Colonic mucosa (tissue), 4 donors: ENCODE measurements around the gene TRIM66. TPM values are rescaled to one million over a fixed set of nuclear protein-coding genes. Genes with fewer than 3 reads are reported as not detected.

ENCODE experiments used
- DNase-seq: peaks from one replicate; pipeline ENCODE4 v3.0.0-alpha.2; 2020
- H3K27ac ChIP-seq: fragments of 200-600 bp; one replicate; pipeline ENCODE4 v1.8.0; 2021
- H3K27me3 ChIP-seq: fragments of 200-600 bp; one replicate; pipeline ENCODE4 v1.8.0; 2021
- H3K36me3 ChIP-seq: fragments of 200-600 bp; one replicate; pipeline ENCODE4 v1.8.0; 2021
- H3K4me1 ChIP-seq: fragments of 200-600 bp; one replicate; pipeline ENCODE4 v1.8.0; 2021; ENCODE audit warnings: mild to moderate bottlenecking
- H3K4me3 ChIP-seq: fragments of 200-600 bp; one replicate; pipeline ENCODE4 v1.8.0; 2021
- H3K9ac ChIP-seq, 2 donors: one replicate each; pipeline ENCODE4 v1.7.0; 2013; ENCODE audit warnings: control low read depth in 2 of 2, low read depth in 2 of 2, low read length in 2 of 2
- H3K9me3 ChIP-seq: fragments of 200-600 bp; one replicate; pipeline ENCODE4 v1.8.0; 2021
- intact Hi-C: fragments of 100-400 bp; cut with DNase I; formaldehyde crosslinking; loops from one replicate; pipeline ENCODE4 v1.14.1; 2022
- total RNA-seq, 2 donors: library from RNA; stranded (reverse); fragmentation: NEBNext Ultra II Directional in 1 of 2; extraction: Animal tissue kit (Norgen Biotek cat#: 25700) in 1 of 2; gene quantifications; one replicate each; pipeline ENCODE4 v1.2.1, GENCODE V29; 2021
- TF ChIP-seq, protein P1 (sequence below): fragments of 200-600 bp; IDR thresholded peaks from one replicate; pipeline ENCODE4 v1.8.0; 2022; ENCODE audit warnings: antibody characterized with exemption, mild to moderate bottlenecking
- donor health status: healthy.
- donor health status: DM: no; HTN: no; CAD: no.
- donor health status: DM: no; HTN: no; CAD: no.

TRIM66 gene, protein sequence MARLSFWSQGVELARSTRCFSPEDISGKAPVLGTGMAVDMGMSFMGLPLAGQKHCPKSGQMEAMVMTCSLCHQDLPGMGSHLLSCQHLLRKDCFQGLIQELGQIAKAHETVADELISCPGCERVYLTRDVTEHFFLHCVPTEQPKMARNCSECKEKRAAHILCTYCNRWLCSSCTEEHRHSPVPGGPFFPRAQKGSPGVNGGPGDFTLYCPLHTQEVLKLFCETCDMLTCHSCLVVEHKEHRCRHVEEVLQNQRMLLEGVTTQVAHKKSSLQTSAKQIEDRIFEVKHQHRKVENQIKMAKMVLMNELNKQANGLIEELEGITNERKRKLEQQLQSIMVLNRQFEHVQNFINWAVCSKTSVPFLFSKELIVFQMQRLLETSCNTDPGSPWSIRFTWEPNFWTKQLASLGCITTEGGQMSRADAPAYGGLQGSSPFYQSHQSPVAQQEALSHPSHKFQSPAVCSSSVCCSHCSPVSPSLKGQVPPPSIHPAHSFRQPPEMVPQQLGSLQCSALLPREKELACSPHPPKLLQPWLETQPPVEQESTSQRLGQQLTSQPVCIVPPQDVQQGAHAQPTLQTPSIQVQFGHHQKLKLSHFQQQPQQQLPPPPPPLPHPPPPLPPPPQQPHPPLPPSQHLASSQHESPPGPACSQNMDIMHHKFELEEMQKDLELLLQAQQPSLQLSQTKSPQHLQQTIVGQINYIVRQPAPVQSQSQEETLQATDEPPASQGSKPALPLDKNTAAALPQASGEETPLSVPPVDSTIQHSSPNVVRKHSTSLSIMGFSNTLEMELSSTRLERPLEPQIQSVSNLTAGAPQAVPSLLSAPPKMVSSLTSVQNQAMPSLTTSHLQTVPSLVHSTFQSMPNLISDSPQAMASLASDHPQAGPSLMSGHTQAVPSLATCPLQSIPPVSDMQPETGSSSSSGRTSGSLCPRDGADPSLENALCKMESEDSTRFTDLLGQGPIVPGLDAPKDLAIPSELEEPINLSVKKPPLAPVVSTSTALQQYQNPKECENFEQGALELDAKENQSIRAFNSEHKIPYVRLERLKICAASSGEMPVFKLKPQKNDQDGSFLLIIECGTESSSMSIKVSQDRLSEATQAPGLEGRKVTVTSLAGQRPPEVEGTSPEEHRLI (N-terminal part only)
- 10 to 100 TPM in 1 of 2 donors, 1 to 10 TPM in 1; 5.9 to 10.6 TPM for total RNA-seq

DNA sequence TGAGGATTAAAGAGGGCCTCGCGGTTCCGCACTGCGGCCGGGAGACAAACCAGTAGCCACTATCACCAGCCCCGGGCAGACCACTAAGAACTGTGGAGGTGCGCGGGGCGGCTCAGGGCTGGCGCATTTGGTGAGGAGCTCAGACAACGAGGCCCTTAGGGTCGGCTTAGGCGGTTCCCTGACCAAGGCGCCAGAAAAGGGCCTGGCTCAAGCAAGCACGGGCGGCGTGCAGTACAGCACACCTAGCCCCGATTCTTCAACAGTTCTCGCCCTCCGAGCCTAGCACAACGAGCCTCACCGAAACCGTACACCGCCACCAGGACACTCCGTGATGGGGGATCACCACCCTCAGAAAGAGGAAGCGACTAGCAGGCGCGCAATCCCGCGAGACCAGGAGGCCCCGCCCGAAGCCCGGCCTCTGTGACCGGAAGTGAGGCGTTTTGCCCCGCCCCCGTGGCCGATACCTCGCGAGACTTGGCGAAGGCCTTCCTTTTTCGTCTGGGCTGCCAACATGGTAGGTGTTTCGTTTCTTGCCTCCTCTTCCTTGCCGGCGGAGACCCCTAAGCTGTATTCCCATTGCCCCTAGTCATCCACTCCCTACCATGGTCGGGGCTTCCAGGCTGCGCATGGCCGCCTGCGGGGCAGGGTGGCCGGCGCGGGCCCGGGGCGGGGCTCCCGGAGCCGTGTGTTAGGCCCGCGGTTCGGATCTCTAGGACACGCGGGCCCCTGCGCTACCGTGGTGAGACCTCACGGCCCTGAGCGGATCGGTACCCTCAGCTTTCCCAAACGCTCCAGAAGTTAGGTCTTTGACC lies at the start of gene TRIM66, which contains the start of gene RPL27A:
Gene TRIM66 (minus strand): TSS at position 363 of the 812 bp plus-strand sequence. CDS start 10,391 bp downstream, outside the sequence.
Gene RPL27A (plus strand): TSS at position 490 of the 812 bp plus-strand sequence. CDS start 22 bp downstream, at position 512.
- TF ChIP-seq, protein P1, sequence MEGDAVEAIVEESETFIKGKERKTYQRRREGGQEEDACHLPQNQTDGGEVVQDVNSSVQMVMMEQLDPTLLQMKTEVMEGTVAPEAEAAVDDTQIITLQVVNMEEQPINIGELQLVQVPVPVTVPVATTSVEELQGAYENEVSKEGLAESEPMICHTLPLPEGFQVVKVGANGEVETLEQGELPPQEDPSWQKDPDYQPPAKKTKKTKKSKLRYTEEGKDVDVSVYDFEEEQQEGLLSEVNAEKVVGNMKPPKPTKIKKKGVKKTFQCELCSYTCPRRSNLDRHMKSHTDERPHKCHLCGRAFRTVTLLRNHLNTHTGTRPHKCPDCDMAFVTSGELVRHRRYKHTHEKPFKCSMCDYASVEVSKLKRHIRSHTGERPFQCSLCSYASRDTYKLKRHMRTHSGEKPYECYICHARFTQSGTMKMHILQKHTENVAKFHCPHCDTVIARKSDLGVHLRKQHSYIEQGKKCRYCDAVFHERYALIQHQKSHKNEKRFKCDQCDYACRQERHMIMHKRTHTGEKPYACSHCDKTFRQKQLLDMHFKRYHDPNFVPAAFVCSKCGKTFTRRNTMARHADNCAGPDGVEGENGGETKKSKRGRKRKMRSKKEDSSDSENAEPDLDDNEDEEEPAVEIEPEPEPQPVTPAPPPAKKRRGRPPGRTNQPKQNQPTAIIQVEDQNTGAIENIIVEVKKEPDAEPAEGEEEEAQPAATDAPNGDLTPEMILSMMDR = no peak
- DNase-seq = peak; percentile 99
- Histone ChIP-seq H3K27me3 (no peaks in the 10 kb centered on the region), H3K9ac (peak within 1 kb of the TSS; percentile 99), H3K27ac (peak within 1 kb of the TSS; percentile 99), H3K4me1 (peaks cover 16% of the 10 kb centered on the region), H3K9me3 (no peaks in the 10 kb centered on the region), H3K4me3 (peak within 1 kb of the TSS; percentile 76), H3K36me3 (peaks cover 12% of the 10 kb centered on the region)
- intact Hi-C loops = loop anchor here (2.0 kb wide), 1 partner anchor 188 kb away; no protein-coding TSS in a partner anchor

DNA sequence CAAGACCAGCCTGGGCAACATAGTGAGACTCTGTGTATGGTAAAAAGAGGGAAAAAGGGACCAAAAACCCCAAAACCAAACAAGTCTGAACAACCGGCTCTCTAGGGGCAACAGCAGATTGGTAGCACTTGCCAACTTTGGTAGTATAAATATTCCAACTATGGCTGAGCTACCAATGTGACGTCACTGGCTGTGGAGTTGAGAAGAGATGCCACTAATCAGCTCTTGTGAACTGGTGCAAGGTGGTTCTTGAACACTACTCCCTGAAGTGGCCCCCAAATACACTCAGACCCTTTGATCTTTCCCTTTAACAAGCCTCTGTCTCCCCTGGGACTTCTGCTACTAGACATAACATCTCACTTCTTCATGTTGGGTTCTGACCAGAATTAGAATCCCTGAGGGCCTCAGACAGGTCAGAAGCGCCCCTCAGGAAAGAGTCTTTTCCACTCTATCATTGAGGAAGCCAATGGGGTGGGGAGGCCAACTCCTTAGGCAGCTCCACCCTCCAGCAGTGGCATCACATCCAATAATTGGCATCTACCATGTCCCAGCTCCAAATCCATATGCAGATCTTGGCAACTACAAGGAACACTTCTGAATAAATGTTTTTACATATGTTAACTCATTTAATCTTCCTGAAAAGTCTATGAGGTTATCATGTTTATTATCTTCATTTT lies 49.3 kb upstream of the TRIM66 start:
- no peaks in the 10 kb centered on the region for H3K27me3 ChIP-seq
- no peak overlapping the region for H3K9ac ChIP-seq
- H3K4me3 ChIP-seq = no peak overlapping the region
- H3K36me3 ChIP-seq = peaks cover 5% of the 10 kb centered on the region
- intact Hi-C loops = no loop called here
- no peak for DNase-seq
- peak overlapping the region; percentile 15 for H3K27ac ChIP-seq
- H3K9me3 ChIP-seq = no peaks in the 10 kb centered on the region
- peaks cover 7% of the 10 kb centered on the region for H3K4me1 ChIP-seq
- TF ChIP-seq, protein P1 = no peak

DNA sequence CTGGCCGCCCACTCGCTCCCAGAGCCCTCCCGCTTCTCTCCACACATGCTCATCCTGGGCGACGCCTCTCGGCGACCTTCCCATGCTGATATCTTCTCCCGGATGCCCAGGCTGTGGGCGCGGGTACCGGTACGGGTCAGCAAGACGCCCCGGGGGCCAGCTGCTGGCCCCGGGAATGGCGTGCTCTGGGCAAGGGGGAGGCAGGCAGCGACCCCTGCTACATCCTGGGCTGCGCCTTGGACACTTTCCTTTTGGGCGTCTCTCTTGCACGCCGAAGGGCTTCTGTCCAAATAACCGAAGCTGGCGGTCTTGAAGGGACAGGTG lies 48.2 kb upstream of the TRIM66 start:
- H3K4me3 ChIP-seq = no peak overlapping the region
- H3K9ac ChIP-seq = no peak overlapping the region
- H3K9me3 ChIP-seq = no peaks in the 10 kb centered on the region
- H3K27ac ChIP-seq = no peak overlapping the region
- H3K4me1 ChIP-seq = peaks cover 7% of the 10 kb centered on the region
- intact Hi-C loops = no loop called here
- H3K27me3 ChIP-seq = no peaks in the 10 kb centered on the region
- no peak for DNase-seq
- peaks cover 5% of the 10 kb centered on the region for H3K36me3 ChIP-seq
- TF ChIP-seq, protein P1 = no peak

DNA sequence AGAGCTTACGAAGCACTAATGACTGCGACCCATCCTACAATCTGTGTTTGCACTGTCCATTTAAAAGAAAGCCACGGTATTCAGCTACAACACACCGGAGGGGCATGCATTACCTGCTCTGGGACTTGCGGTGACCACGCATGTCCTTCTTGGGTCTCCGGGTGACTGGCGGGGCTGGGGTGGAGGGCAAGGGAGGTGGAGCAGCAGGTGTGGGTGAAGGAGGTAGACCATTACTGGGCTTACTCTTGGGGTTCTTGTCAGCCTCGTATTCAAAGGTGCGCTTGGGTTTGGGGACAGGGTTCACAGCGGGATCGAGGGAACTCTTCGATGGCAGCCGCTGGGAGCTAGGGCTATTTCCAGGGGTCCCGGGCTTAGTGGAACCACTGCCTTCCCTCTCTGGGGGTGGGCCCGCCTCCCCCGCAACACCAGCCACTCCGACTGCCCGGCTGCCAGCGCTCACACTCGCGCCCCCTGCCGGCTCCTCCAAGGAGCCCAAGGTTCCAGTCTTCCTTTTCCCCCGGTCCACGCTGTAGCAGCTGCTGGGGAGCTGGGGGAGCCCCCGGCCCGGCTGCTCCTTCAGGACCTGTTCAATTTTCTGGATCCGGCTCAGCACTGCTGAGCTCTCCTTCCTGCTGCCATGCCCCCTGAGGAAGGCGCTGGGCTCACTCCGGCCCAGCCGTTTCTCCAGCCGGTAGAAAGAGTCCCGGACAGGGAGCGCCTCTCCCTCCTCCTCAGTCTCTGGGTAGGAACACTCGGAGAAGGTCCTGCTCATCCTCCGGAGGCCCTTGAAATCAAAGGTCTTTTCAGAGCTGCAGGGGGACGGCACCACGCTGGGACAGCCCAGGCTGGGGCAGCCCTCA lies 47.6 kb upstream of the TRIM66 start:
- Histone ChIP-seq H3K4me1 (peaks cover 7% of the 10 kb centered on the region), H3K9ac (no peak overlapping the region), H3K36me3 (peaks cover 5% of the 10 kb centered on the region), H3K27me3 (no peaks in the 10 kb centered on the region), H3K4me3 (no peak overlapping the region), H3K9me3 (no peaks in the 10 kb centered on the region), H3K27ac (no peak overlapping the region)
- TF ChIP-seq, protein P1 = no peak
- no peak for DNase-seq
- intact Hi-C loops = no loop called here
